Measurements from ENCODE around the gene FOXL2. TPM values are rescaled to one million over a fixed set of nuclear protein-coding genes. Genes with fewer than 3 reads are reported as not detected.

The FOXL2 gene
- total and polyA plus RNA-seq, 9 of the 15 experiments (the other 6 are each of a cell fraction or from before 2014, with no cell fraction given): 0.27 to 22.1 (median 3.2) TPM

- TF ChIP-seq NKRF (IDR thresholded peaks at IDR 0.05; ENCODE audit: borderline replicate concordance) (0 out of 2 replicates have a peak, but pooled peaks have one; percentile 42), KAT7 (CRISPR knock-in tag; IDR thresholded peaks at IDR 0.05; ENCODE audit: borderline replicate concordance) (0 out of 2 replicates have a peak, but pooled peaks have one; percentile 9), CHD1 (IDR thresholded peaks at IDR 0.05; ENCODE audit: low read length) (peak; percentile 27), ZHX1 (conservative IDR thresholded peaks at IDR 0.05; ENCODE audit: low read length) (no peak), MLLT1 (IDR thresholded peaks at IDR 0.05) (peak in 1 of 2 experiments; percentile 11; a peak in 2 of 4 replicates), ZBTB5 (IDR thresholded peaks at IDR 0.05) (no peak), SUPT5H (IDR thresholded peaks at IDR 0.05) (peak; percentile 23; the same call in 1 of the 2 replicates), CREM (IDR thresholded peaks at IDR 0.05; ENCODE audit: low read depth) (peak; percentile 84), ZNF551 (CRISPR knock-in tag; IDR thresholded peaks at IDR 0.05) (no peak), UBTF (IDR thresholded peaks at IDR 0.05; ENCODE audit: borderline replicate concordance in 1 of 2, low read depth in 2 of 2, low read length in 2 of 2) (0 out of 4 replicates have a peak, but pooled peaks have one; percentile 28 to 64), JUN (IDR thresholded peaks at IDR 0.05; ENCODE audit: borderline replicate concordance, low read depth, low read length) (0 out of 2 replicates have a peak, but pooled peaks have one; percentile 37), JUN (CRISPR knock-in tag; IDR thresholded peaks at IDR 0.05; ENCODE audit: borderline replicate concordance) (no peak), HNRNPUL1 (IDR thresholded peaks at IDR 0.05; ENCODE audit: low read length) (no peak), CBFA2T2 (conservative IDR thresholded peaks at IDR 0.05) (no peak), ZNF175 (CRISPR knock-in tag; IDR thresholded peaks at IDR 0.05; ENCODE audit: low read depth) (no peak), DPF2 (IDR thresholded peaks at IDR 0.05) (peak; percentile 12; the same call in 1 of the 2 replicates)
These were observed 2.9 kb downstream of the FOXL2 start (continued) for GRCh38 chr3:138943724-138944653.
